Amygdala (tissue), 56 donors: ENCODE data around the gene COX6B2.

Source experiments
- DNase-seq, 56 donors: peaks; one replicate each; lab custom pipeline; 2025; lab: John Stamatoyannopoulos, UW

Gene COX6B2

GRCh38 chr19:55299991-55300390 is 54.5 kb downstream of the COX6B2 start:
- DNase-seq: no peak
